HEK293T (cell line): Measurements from ENCODE around the gene PROCA1.

Experiments used
- CTCF ChIA-PET: fragments of 350-600 bp; formaldehyde crosslinking; extraction: SDS; loops from one replicate; lab custom pipeline; 2021; ENCODE audit warnings: antibody characterized with exemption, inconsistent platforms; lab: Yijun Ruan, JAX
- POLR2A ChIA-PET: fragments of 350-600 bp; formaldehyde crosslinking; extraction: SDS; loops from one replicate; lab custom pipeline; 2020; ENCODE audit warnings: antibody characterized with exemption, inconsistent platforms; lab: Yijun Ruan, JAX
- DNase-seq: peaks from one replicate; pipeline ENCODE4 v3.0.0; 2012; ENCODE audit warnings: mixed read lengths; ENCODE audit errors: extremely low spot score
- ARNT ChIP-seq: fragments of 450-650 bp; IDR thresholded peaks from 2 replicates; pipeline ENCODE4 v1.6.1; 2017; ENCODE audit warnings: mild to moderate bottlenecking
- BHLHE40 ChIP-seq: fragments of 450-650 bp; IDR thresholded peaks from 2 replicates; pipeline ENCODE4 v1.6.1; 2016; ENCODE audit warnings: mild to moderate bottlenecking, moderate library complexity, borderline replicate concordance
- CTBP1 ChIP-seq: fragments of 450-650 bp; IDR thresholded peaks from 2 replicates; pipeline ENCODE4 v1.6.1; 2016; ENCODE audit warnings: borderline replicate concordance
- ELF4 ChIP-seq: fragments of 450-650 bp; IDR thresholded peaks from 2 replicates; pipeline ENCODE4 v1.6.1; 2017; ENCODE audit warnings: antibody characterized with exemption
- FOXA1 ChIP-seq: fragments of 450-650 bp; IDR thresholded peaks from 2 replicates; pipeline ENCODE4 v1.6.1; 2016; ENCODE audit warnings: mild to moderate bottlenecking
- FOXK2 ChIP-seq: fragments of 450-650 bp; IDR thresholded peaks from 2 replicates; pipeline ENCODE4 v1.6.1; 2016; ENCODE audit warnings: mild to moderate bottlenecking
- FOXM1 ChIP-seq: fragments of 450-650 bp; IDR thresholded peaks from 2 replicates; pipeline ENCODE4 v1.6.1; 2017; ENCODE audit warnings: mild to moderate bottlenecking, borderline replicate concordance
- HDGF ChIP-seq: fragments of 450-650 bp; IDR thresholded peaks from 2 replicates; pipeline ENCODE4 v1.6.1; 2017; ENCODE audit warnings: antibody characterized with exemption, borderline replicate concordance
- L3MBTL2 ChIP-seq: fragments of 450-650 bp; conservative IDR thresholded peaks from 2 replicates; pipeline ENCODE4 v1.6.1; 2016; ENCODE audit warnings: mild to moderate bottlenecking
- LEF1 ChIP-seq: fragments of 450-650 bp; IDR thresholded peaks from 2 replicates; pipeline ENCODE4 v1.6.1; 2017; ENCODE audit warnings: mild to moderate bottlenecking, borderline replicate concordance
- NFRKB ChIP-seq: fragments of 450-650 bp; IDR thresholded peaks from 2 replicates; pipeline ENCODE4 v1.6.1; 2016; ENCODE audit warnings: mild to moderate bottlenecking, moderate library complexity
- PKNOX1 ChIP-seq: fragments of 450-650 bp; IDR thresholded peaks from 2 replicates; pipeline ENCODE4 v1.6.1; 2016
- SP1 ChIP-seq: fragments of 450-650 bp; IDR thresholded peaks from 2 replicates; pipeline ENCODE4 v1.6.1; 2017
- SUZ12 ChIP-seq: fragments of 450-650 bp; IDR thresholded peaks from 2 replicates; pipeline ENCODE4 v1.6.1; 2016; ENCODE audit warnings: mild to moderate bottlenecking
- TARDBP ChIP-seq: fragments of 450-650 bp; IDR thresholded peaks from 2 replicates; pipeline ENCODE4 v1.6.1; 2016
- ZNF384 ChIP-seq: fragments of 450-650 bp; IDR thresholded peaks from 2 replicates; pipeline ENCODE4 v1.6.1; 2016

PROCA1 gene

DNA sequence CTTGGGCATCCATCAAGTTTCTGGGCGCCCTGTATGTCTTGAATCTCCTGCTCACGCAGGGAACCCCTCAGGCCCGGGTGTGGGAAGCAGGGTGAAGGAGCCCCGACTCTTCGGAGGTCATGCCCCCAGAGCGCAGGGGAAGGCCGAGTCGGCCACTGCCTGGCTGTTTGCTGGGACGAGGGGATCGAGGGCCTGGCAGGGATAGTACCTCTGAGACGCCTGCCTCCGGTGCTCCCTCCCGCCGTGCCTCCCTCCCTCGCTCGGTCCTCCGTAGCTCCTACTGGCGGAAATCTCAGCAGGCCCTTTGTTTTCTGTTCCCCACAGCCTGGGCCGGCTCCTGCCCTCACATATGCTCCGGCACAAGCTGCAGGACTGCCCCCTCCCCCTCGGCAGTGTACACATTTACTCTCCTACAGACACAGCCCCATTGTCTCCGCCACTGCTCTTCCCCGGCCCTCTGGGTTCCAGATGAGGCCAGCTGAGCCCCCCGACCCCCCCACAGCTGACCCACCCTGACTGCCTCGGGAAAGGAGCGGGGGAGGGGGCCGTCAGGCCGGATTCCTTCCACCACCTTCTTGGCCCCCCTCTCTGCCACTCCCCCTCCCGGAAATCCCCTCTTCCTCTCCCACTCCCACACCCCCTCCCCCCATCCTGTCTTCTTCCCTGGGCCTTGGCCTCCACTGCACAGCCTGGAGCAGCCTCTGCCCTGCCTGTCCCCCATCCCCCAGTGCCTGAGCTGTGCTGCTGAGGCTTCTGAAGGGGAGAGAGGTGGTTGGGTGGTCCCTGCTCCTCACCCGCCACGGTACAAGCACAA lies 33.5 kb upstream of the PROCA1 start:
- ChIA-PET POLR2A (interaction anchor here (0.8 to 17.2 kb wide), 10 partner anchors 10 to 204 kb away, joined by 3 to 409 read pairs (median 4); partner anchors contain the start of genes FAM222B, NEK8, RPL23A and TLCD1), CTCF (interaction anchor here (1.7 to 9.3 kb wide), 2 partner anchors 18 to 19 kb away, joined by 4 to 185 read pairs; partner anchors contain the start of genes NEK8 and TLCD1)
- no peak for DNase-seq
- no peak for TF ChIP-seq NFRKB
- no peak for TF ChIP-seq BHLHE40
- TF ChIP-seq SP1 = no peak
- TF ChIP-seq LEF1 = no peak
- no peak for TF ChIP-seq FOXM1
- TF ChIP-seq L3MBTL2 = no peak
- TF ChIP-seq ELF4 = no peak
- no peak for TF ChIP-seq FOXA1
- TF ChIP-seq CTBP1 = no peak

DNA sequence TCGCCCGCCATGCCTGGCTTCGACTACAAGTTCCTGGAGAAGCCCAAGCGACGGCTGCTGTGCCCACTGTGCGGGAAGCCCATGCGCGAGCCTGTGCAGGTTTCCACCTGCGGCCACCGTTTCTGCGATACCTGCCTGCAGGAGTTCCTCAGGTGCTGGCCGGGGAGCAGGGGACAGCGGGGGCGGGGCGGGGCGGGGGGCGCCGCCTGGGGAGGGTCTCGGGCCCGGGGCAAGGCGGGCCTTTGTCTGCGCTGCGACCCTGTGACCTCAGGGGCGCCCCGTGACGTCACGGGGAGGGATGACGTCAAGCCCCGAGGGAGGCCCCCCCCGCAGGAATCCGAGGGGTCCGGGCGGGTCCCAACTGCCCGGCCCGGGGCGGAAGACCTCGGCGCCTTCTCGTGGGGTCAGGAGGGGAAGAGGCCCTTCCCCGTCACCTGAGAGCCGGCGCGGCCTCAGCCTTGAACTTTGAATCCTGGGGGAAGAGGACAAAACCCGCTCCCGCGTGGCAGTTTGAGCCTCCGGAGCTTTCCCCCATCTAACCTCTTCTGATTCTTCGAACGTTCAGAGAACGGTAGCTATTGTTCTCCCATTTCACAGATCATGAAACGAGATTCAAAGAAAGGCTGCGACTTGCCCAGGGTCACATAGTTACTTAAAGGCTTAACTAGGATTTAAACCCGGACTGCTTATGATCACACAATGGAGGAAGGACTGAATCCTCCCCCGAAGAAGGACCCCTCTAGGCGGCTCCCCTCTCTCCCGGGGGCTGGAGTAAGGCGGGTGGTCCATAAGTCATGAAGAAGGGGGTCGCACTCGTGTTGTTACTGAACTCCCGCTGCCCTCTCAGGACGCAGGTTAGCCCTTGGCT lies 32.6 kb upstream of the PROCA1 start:
- peak; percentile 60; the same call in 1 of the 2 replicates for TF ChIP-seq L3MBTL2
- no peak for TF ChIP-seq FOXM1
- DNase-seq = no peak
- CTCF ChIA-PET = interaction anchor here (0.6 to 9.3 kb wide), 5 partner anchors 17 to 104 kb away, joined by 3 to 185 read pairs (median 4); partner anchors contain the start of genes NEK8 and TLCD1
- POLR2A ChIA-PET = interaction anchor here (0.9 to 17.2 kb wide), 12 partner anchors 9 to 166 kb away, joined by 3 to 409 read pairs (median 4); partner anchors contain the start of genes BLTP2, NEK8, RPL23A and TLCD1

DNA sequence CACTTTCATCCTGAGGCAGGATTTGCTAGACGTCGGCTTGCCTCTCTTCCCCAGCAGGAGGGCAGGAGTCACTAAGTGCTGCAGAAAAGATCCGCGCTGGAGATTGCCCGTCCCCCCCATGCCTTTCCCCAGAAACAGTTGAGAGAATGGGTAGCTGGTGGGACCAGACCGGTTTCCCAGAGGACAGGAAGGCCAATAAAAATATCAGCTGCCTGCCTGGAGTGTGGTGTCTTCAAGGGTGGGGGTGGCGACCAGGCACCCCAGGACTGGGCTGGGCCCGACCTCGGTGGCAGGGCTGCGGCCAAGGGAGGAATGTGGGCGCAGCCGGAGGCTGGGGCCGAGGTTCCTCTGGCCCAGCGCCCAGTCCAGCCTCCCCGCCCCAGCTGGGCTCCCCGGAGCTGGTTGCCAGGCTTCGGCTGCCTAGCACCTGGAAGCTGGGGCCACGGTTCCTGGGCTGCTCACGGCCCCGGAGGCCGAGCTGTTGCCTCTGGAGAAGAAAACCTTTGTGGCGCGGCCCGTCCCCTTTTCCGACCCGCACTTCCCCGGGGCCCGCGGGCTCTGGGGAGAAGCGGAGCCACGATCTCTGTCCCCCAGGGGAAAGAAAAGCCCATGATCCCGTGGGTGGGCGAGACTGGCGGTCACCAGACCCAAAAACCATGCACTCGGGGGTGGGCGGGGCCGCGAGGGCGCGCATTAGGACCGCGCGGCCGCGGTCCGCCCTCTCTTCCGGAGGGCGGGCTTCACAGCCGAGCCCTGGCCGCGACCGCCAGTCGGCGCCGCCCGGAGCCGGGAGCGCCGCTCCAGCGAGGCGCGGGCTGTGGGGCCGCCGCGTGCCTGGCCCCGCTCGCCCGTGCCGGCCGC lies 31.8 kb upstream of the PROCA1 start, which contains the start of gene TRAF4:
Gene TRAF4, plus strand, starts transcription at position 769 of the 861 bp plus-strand sequence. CDS start 102 bp downstream, outside the sequence.
- POLR2A ChIA-PET = interaction anchor here (0.9 to 17.2 kb wide), 8 partner anchors 8 to 100 kb away, joined by 3 to 409 read pairs (median 4); partner anchors contain the start of genes BLTP2, FAM222B, NEK8 and RPL23A
- CTCF ChIA-PET = interaction anchor here (1.2 to 1.7 kb wide), 3 partner anchors 15 to 20 kb away, joined by 4 to 19 read pairs (median 7); partner anchors contain the start of genes NEK8 and TLCD1
- DNase-seq = peak; percentile 75
- TF ChIP-seq FOXM1 (peak; percentile 52; the same call in 1 of the 2 replicates), ARNT (peak; percentile 63; the same call in 1 of the 2 replicates), SP1 (no peak)

- DNase-seq = no peak
- ChIA-PET CTCF (interaction anchor here (0.6 to 2.2 kb wide), 3 partner anchors 14 to 185 kb away, joined by 3 to 12 read pairs (median 7); no protein-coding TSS in a partner anchor), POLR2A (interaction anchor here (1.0 to 17.2 kb wide), 3 partner anchors 8 to 22 kb away, joined by 4 to 409 read pairs (median 5); partner anchors contain the start of genes NEK8, RPL23A and TLCD1)
- TF ChIP-seq SP1 (no peak), BHLHE40 (no peak), ARNT (no peak), HDGF (no peak), FOXK2 (no peak), NFRKB (no peak), ELF4 (no peak), ZNF384 (no peak), CTBP1 (no peak), LEF1 (no peak), PKNOX1 (no peak), FOXA1 (no peak), TARDBP (no peak), L3MBTL2 (no peak), SUZ12 (no peak), FOXM1 (no peak)
Observed at GRCh38 chr17:28741358-28742349, 30.0 kb upstream of the PROCA1 start.
